ENCODE data around the gene CNTNAP2.
"Not testable (repeated sequence)": the region's sequence is repeated elsewhere in the genome, so short reads cannot be mapped to it uniquely, and the experiment has no call there.

The CNTNAP2 gene

GRCh38 chr7:147047696-147048095, 931.1 kb downstream of the CNTNAP2 start:
- no peak for FAIRE-seq

GRCh38 chr7:147048864-147049263, 932.3 kb downstream of the CNTNAP2 start:
- FAIRE-seq, result no peak

GRCh38 chr7:147052818-147053217, 936.2 kb downstream of the CNTNAP2 start:
- no peak for FAIRE-seq

GRCh38 chr7:147053746-147054145, 937.1 kb downstream of the CNTNAP2 start:
- FAIRE-seq, result no peak

- FAIRE-seq, result no peak
Measured at GRCh38 chr7:147060070-147060469, 943.5 kb downstream of the CNTNAP2 start.

- no peak for FAIRE-seq
Measured at GRCh38 chr7:147062897-147063296, 946.3 kb downstream of the CNTNAP2 start.

- FAIRE-seq, result no peak
Measured at GRCh38 chr7:147068842-147069241, 952.2 kb downstream of the CNTNAP2 start.

- FAIRE-seq, result no peak
Measured at GRCh38 chr7:147069771-147070170, 953.2 kb downstream of the CNTNAP2 start.

GRCh38 chr7:147070886-147071285, 954.3 kb downstream of the CNTNAP2 start:
- FAIRE-seq, result no peak

GRCh38 chr7:147071536-147071935, 954.9 kb downstream of the CNTNAP2 start:
- no peak for FAIRE-seq

- no peak for FAIRE-seq
Measured at GRCh38 chr7:147078312-147078711, 961.7 kb downstream of the CNTNAP2 start.

GRCh38 chr7:147079083-147079482, 962.5 kb downstream of the CNTNAP2 start:
- FAIRE-seq, result no peak

- FAIRE-seq, result no peak
Measured at GRCh38 chr7:147079921-147080420, 963.4 kb downstream of the CNTNAP2 start.

- no peak for FAIRE-seq
Measured at GRCh38 chr7:147081117-147081516, 964.5 kb downstream of the CNTNAP2 start.

- FAIRE-seq, result no peak
Measured at GRCh38 chr7:147089051-147089461, 972.5 kb downstream of the CNTNAP2 start.

- FAIRE-seq, result no peak
Measured at GRCh38 chr7:147089608-147090007, 973.0 kb downstream of the CNTNAP2 start.

- no peak for FAIRE-seq
Measured at GRCh38 chr7:147096629-147097028, 980.0 kb downstream of the CNTNAP2 start.

- FAIRE-seq, result no peak
Measured at GRCh38 chr7:147103224-147103623, 986.6 kb downstream of the CNTNAP2 start.

GRCh38 chr7:147106746-147107145, 990.1 kb downstream of the CNTNAP2 start:
- no peak for FAIRE-seq

GRCh38 chr7:147114525-147114924, 997.9 kb downstream of the CNTNAP2 start:
- FAIRE-seq, result not testable (repeated sequence)

- no peak for FAIRE-seq
Measured at GRCh38 chr7:147136352-147136751, 1019.8 kb downstream of the CNTNAP2 start.

GRCh38 chr7:147145194-147145593, 1028.6 kb downstream of the CNTNAP2 start:
- FAIRE-seq, result no peak

- FAIRE-seq, result no peak
Measured at GRCh38 chr7:147146169-147146568, 1029.6 kb downstream of the CNTNAP2 start.

- FAIRE-seq, result no peak
Measured at GRCh38 chr7:147151661-147152060, 1035.1 kb downstream of the CNTNAP2 start.

- FAIRE-seq, result no peak
Measured at GRCh38 chr7:147153571-147153970, 1037.0 kb downstream of the CNTNAP2 start.

GRCh38 chr7:147161405-147161804, 1044.8 kb downstream of the CNTNAP2 start:
- no peak for FAIRE-seq
